ENCODE data around the gene MTR.

Gene MTR

DNA sequence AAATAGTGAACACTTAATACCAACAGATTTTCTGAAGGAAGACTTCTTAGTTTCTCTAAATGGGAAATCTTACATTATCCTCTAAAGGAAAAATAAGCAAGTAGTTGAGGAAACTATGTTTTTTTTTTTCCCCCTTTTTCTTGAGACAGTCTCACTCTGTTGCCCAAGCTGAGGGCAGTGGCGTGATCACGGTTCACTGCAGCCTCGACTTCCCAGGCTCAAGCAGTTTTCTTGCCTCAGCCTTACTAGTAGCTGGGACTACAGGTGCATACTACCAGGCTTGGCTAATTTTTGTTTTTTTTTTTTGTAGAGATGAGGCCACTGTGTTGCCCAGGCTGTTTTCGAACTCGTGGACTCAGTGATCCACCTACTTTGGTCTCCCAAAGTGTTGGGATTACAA, 3.9 kb downstream of the MTR start:
- Histone ChIP-seq H3K4me3 (no peak overlapping the region), H3K27ac (no peak overlapping the region)
- TF ChIP-seq, protein P1, sequence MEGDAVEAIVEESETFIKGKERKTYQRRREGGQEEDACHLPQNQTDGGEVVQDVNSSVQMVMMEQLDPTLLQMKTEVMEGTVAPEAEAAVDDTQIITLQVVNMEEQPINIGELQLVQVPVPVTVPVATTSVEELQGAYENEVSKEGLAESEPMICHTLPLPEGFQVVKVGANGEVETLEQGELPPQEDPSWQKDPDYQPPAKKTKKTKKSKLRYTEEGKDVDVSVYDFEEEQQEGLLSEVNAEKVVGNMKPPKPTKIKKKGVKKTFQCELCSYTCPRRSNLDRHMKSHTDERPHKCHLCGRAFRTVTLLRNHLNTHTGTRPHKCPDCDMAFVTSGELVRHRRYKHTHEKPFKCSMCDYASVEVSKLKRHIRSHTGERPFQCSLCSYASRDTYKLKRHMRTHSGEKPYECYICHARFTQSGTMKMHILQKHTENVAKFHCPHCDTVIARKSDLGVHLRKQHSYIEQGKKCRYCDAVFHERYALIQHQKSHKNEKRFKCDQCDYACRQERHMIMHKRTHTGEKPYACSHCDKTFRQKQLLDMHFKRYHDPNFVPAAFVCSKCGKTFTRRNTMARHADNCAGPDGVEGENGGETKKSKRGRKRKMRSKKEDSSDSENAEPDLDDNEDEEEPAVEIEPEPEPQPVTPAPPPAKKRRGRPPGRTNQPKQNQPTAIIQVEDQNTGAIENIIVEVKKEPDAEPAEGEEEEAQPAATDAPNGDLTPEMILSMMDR (IDR thresholded peaks at IDR 0.05) = no peak
- no peak for DNase-seq (ENCODE audit: low spot score)

DNA sequence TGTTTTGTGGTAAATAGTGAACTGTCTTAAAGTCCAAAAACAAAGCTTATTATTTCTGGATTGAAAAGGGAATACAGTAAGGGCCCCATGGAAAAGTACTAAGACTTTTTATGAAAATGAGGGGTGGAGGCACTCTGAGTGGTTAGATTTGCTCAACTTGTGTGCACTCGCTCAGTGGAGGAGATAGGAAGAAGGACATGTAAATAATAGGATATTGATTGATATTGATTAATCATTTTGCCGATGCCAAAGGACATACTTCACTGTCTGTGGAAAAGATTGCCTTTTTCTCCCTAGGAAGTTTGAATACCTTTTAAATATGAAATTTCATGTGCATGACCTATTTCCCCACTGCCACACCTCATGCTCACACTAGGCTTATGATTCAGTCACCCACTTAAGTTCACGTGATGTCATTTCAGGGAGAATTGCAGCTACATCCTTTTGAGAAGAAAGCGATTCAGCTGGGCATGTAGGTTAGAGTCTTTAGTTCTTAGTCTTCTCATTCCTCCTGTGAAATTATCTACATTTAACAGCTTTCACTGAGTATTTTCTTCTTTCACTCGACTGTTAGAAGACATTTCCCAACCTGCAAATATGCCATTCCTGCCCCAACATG, 5.0 kb downstream of the MTR start:
- TF ChIP-seq, protein P1 (IDR thresholded peaks at IDR 0.05) = no peak
- no peak for DNase-seq (ENCODE audit: low spot score)
- no peak overlapping the region for H3K4me3 ChIP-seq
- H3K27ac ChIP-seq = no peak overlapping the region

DNA sequence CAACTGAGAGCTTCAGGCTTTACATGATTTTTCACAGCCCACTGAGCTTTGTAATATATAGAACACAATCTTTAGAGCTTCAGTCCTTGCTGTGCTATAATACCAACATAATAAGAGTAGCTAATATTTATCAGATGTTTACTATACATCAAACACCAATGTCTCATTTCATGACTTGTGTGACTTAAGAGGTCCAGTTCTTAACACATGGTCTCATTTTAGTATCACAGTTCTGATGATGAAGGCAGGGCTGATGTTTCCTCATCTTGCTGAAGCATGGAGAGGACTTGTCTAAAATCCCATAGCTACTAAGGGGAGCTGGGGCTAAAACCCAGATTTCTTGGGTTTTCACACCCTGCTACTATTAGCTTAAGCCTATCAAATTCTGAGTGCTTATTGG, 5.5 kb downstream of the MTR start:
- no peak overlapping the region for H3K27ac ChIP-seq
- DNase-seq (ENCODE audit: low spot score) = no peak
- TF ChIP-seq, protein P1 (IDR thresholded peaks at IDR 0.05) = no peak
- no peak overlapping the region for H3K4me3 ChIP-seq

DNA sequence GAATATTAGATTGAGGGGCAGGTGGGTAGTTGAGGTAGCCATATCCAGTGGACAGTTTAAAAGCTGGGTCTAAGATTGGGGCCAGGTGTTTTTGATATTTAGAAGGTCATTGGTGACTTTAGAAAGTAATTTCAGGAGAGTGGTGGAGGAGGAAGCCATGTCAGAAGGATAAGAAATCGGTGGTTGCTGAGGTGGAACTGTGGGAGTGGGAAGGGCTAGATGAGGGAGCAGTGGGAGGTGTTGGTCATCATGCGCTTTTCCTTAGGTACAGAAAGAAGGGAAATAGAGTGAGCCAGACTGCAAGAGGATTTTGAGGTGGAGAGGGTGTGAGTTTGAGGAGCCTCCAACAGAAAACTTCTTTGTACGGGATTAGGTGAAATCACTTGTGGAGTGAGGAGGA, 7.2 kb downstream of the MTR start:
- no peak for DNase-seq (ENCODE audit: low spot score)
- TF ChIP-seq, protein P1 (IDR thresholded peaks at IDR 0.05) = no peak
- Histone ChIP-seq H3K27ac (no peak overlapping the region), H3K4me3 (no peak overlapping the region)

DNA sequence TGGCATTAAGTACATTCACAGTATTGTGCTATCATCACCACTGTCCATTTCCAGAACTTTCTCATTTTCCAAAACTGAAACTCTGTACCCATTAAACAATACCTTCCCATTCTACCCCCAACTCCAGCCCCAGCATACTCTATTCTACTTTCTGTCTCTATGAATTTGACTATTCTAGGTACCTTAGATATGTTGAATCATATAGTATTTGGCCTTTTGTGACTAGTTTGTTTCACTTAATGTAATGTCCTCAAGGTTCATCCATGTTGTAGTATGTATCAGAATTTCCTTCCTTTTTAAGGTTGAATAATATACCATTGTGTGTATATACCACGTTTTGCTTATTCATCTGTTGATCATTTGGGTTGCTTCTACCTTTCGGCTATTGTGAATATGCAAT, 11.5 kb downstream of the MTR start:
- no peak overlapping the region for H3K4me3 ChIP-seq
- DNase-seq (ENCODE audit: low spot score) = no peak
- TF ChIP-seq, protein P1 (IDR thresholded peaks at IDR 0.05) = no peak
- H3K27ac ChIP-seq = no peak overlapping the region

DNA sequence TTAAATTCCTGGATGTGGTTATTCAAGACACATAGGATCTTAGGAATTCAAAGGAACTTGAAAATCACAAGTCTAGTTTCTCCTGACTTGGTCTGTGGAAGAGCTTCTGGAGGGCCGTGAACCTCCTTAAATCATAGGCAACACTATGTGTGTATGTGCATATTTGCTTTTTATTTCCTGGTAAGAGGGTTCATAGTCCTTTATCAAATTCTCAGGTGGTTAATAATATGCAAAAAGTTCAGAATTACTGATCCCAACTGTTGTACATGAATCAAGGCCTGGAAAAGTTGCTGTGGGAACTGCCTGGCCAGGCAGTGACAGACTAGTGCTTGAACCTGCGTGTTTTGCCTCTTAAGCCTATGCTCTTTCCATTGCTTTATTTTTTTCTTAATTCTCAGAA, 12.9 kb downstream of the MTR start:
- Histone ChIP-seq H3K27ac (no peak overlapping the region), H3K4me3 (no peak overlapping the region)
- DNase-seq (ENCODE audit: low spot score) = no peak
- TF ChIP-seq, protein P1 (IDR thresholded peaks at IDR 0.05) = no peak

DNA sequence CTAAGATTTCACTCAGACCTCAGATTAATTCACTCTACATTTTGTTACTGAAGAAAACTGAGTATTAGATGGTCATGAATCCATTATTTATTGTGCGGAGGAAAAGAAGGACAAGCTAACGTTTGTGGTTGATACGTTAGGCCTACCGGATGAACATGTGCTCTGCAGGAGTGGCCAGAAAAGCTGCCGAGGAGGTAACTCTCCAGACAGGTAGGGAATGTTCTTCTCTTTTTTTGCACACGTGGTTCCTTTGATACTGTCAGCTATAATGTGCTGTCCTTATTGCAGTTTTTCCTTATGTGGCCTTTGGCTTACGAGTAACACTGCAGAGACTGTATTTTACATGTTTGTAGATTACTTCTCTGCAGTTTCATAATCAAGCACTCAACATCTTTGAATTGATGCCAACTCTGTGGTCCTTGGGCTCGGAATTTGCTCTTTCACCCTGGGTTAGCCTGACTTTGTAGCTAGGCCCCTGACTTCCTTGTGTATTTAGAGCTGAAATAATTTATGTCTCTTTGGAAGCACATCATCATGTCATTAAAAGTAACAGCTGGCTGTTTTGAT, 13.6 kb downstream of the MTR start:
- TF ChIP-seq, protein P1 (IDR thresholded peaks at IDR 0.05) = no peak
- no peak overlapping the region for H3K27ac ChIP-seq
- no peak for DNase-seq (ENCODE audit: low spot score)
- H3K4me3 ChIP-seq = no peak overlapping the region
